GM12878 (cell line): ENCODE results near the gene GID8. TPM values are rescaled to one million over a fixed set of nuclear protein-coding genes. Genes with fewer than 3 reads are reported as not detected.

Experiments used
- BHLHE40 ChIP-seq, 2 experiments: fragments of 450-650 bp in 1 of 2; IDR thresholded peaks; 2 replicates each; pipeline ENCODE4 v1.6.1; 2011 to 2017; ENCODE audit warnings: low read depth in 2 of 2, borderline replicate concordance in 1 of 2, improper control_type of control experiment in 1 of 2, low read length in 1 of 2, mild to moderate bottlenecking in 1 of 2
- E2F4 ChIP-seq: IDR thresholded peaks from 2 replicates; pipeline ENCODE4 v1.6.1; 2012; ENCODE audit warnings: low read depth, low read length, improper control_type of control experiment
- EGR1 ChIP-seq, 2 experiments: IDR thresholded peaks; 1 replicate in 1 of 2; 2 replicates in 1 of 2; pipeline ENCODE4 v1.6.1; 2011 to 2012; ENCODE audit warnings: low read depth in 2 of 2, low read length in 2 of 2, borderline replicate concordance in 1 of 2, mild to moderate bottlenecking in 1 of 2, moderate library complexity in 1 of 2
- ELK1 ChIP-seq: IDR thresholded peaks from 2 replicates; pipeline ENCODE4 v1.6.1; 2012; ENCODE audit warnings: low read depth, low read length, improper control_type of control experiment
- GABPA ChIP-seq: IDR thresholded peaks from 2 replicates; pipeline ENCODE4 v1.6.1; 2014; ENCODE audit warnings: antibody characterized with exemption, low read depth, mild to moderate bottlenecking, inconsistent platforms
- HDGF ChIP-seq: fragments of 450-650 bp; IDR thresholded peaks from 2 replicates; pipeline ENCODE4 v1.6.1; 2016; ENCODE audit warnings: antibody characterized with exemption
- IKZF2 ChIP-seq, 2 experiments: fragments of 450-650 bp; IDR thresholded peaks; 2 replicates each; pipeline ENCODE4 v1.6.1; 2017; ENCODE audit warnings: mild to moderate bottlenecking in 2 of 2, moderate library complexity in 2 of 2
- MLLT1 ChIP-seq: fragments of 450-650 bp; IDR thresholded peaks from 2 replicates; pipeline ENCODE4 v1.6.1; 2016; ENCODE audit warnings: mild to moderate bottlenecking
- MTA3 ChIP-seq: IDR thresholded peaks from 2 replicates; pipeline ENCODE4 v1.6.1; 2012; ENCODE audit warnings: low read length, inconsistent platforms, borderline replicate concordance
- NFYA ChIP-seq: IDR thresholded peaks from 2 replicates; pipeline ENCODE4 v1.6.1; 2011; ENCODE audit warnings: low read depth, mild to moderate bottlenecking, low read length, improper control_type of control experiment, borderline replicate concordance
- NFYB ChIP-seq: IDR thresholded peaks from 2 replicates; pipeline ENCODE4 v1.6.1; 2011; ENCODE audit warnings: low read depth, mild to moderate bottlenecking, low read length, improper control_type of control experiment, moderate library complexity; ENCODE audit not compliant: insufficient read depth
- NR2C2 ChIP-seq: IDR thresholded peaks from 2 replicates; pipeline ENCODE4 v1.6.1; 2011; ENCODE audit warnings: borderline replicate concordance, low read depth; ENCODE audit not compliant: control insufficient read depth, insufficient read length
- RB1 ChIP-seq: fragments of 450-650 bp; formaldehyde crosslinking; IDR thresholded peaks from 2 replicates; pipeline ENCODE4 v1.6.1; 2017; ENCODE audit warnings: mild to moderate bottlenecking, borderline replicate concordance
- SMC3 ChIP-seq: IDR thresholded peaks from 2 replicates; pipeline ENCODE4 v1.6.1; 2011; ENCODE audit warnings: low read length, improper control_type of control experiment, borderline replicate concordance
- YY1 ChIP-seq: IDR thresholded peaks from 2 replicates; pipeline ENCODE4 v1.6.1; 2011; ENCODE audit warnings: low read depth, mild to moderate bottlenecking, low read length
- polyA plus RNA-seq, 11 experiments: library from polyadenylated mRNA; depleted of rRNA in 4 of 11; unstranded in 6 of 11; stranded (reverse) in 5 of 11; fragments of >200 nt; fragmentation: Nextera tagmentation in 4 of 11; fragmentation: Illumina TruSeq in 1 of 11; extraction: Ambion mirVana in 4 of 11; extraction: Trizol in 1 of 11; gene quantifications; 1 replicate in 1 of 11; 2 replicates in 10 of 11; pipeline versions ENCODE4 v1.2.1 to v1.2.3, GENCODE V29; 2011 to 2016; ENCODE audit warnings: inconsistent platforms in 2 of 11, missing spikeins in 2 of 11, low read depth in 1 of 11
- total RNA-seq, 4 experiments: library from RNA; depleted of rRNA in 3 of 4; stranded (reverse); fragments of >200 nt in 3 of 4; fragmentation: Illumina TruSeq in 1 of 4; extraction: Trizol in 1 of 4; gene quantifications; 2 replicates each; pipeline versions ENCODE4 v1.2.1 to v1.2.3, GENCODE V29; 2013 to 2021
- TF ChIP-seq, protein P1 (sequence below): fragments of 450-650 bp; IDR thresholded peaks from 2 replicates; pipeline ENCODE4 v1.6.1; 2018; ENCODE audit warnings: borderline replicate concordance, mild to moderate bottlenecking; ENCODE audit not compliant: partially characterized antibody
- TF ChIP-seq, protein P2 (sequence below): IDR thresholded peaks from 2 replicates; pipeline ENCODE4 v1.6.1; 2011; ENCODE audit warnings: borderline replicate concordance, low read depth, mild to moderate bottlenecking, moderate library complexity, low read length; ENCODE audit not compliant: insufficient read depth, poor library complexity, severe bottlenecking
- TF ChIP-seq, protein P3 (sequence below), 3 experiments: IDR thresholded peaks in 2 of 3; conservative IDR thresholded peaks in 1 of 3; 2 replicates each; pipeline ENCODE4 v1.5.1; 2011; ENCODE audit warnings: low read depth in 3 of 3, low read length in 3 of 3, mild to moderate bottlenecking in 3 of 3, control low read depth in 2 of 3, moderate library complexity in 2 of 3, inconsistent platforms in 1 of 3, mixed read lengths in 1 of 3; ENCODE audit not compliant: control insufficient read depth in 2 of 3, insufficient read depth in 1 of 3; ENCODE audit errors: extremely low read depth in 1 of 3

GID8 gene
- total and polyA plus RNA-seq, 10 of the 15 experiments (the other 5 are each of a cell fraction or from before 2014, with no cell fraction given): 12.0 to 33.8 (median 22.2) TPM

DNA sequence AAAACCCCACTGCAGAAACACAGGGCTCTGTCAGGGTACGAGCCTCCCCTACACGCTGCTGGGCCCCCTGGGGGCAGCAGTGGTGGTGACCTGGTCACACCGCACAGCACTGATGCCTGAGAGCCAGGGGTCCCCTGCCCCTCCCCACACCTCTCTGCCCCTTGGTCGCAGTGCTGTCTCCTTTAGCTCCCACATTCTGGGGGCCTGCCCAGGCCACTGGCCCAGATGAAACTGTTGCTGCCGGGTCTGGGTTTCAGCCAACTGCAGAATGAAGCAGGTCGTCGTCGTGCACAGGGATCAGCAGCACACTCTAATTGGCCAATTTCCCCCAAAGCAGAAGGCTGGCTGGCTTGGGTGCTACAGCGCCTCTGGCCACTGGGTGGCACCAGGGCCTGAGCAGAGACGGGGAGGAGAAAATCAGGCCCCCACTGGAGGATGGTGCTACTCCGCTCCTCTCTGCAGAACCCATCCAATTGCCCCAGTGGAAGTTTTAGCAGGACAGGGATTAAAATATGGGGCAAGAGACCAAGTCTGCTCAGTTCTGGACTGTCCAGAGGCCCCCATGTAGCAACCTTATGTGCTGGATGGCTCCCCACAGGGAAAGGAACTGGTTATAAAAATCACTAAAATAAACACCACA lies 37.8 kb upstream of the GID8 start (continued):
- TF ChIP-seq ELK1: no peak
- peak; percentile 50; the same call in 1 of the 2 replicates for TF ChIP-seq YY1
- no peak for TF ChIP-seq E2F4
- peak; percentile 68; the same call in 1 of the 2 replicates for TF ChIP-seq RB1
- peak; percentile 72 for TF ChIP-seq SMC3
- TF ChIP-seq, protein P1, sequence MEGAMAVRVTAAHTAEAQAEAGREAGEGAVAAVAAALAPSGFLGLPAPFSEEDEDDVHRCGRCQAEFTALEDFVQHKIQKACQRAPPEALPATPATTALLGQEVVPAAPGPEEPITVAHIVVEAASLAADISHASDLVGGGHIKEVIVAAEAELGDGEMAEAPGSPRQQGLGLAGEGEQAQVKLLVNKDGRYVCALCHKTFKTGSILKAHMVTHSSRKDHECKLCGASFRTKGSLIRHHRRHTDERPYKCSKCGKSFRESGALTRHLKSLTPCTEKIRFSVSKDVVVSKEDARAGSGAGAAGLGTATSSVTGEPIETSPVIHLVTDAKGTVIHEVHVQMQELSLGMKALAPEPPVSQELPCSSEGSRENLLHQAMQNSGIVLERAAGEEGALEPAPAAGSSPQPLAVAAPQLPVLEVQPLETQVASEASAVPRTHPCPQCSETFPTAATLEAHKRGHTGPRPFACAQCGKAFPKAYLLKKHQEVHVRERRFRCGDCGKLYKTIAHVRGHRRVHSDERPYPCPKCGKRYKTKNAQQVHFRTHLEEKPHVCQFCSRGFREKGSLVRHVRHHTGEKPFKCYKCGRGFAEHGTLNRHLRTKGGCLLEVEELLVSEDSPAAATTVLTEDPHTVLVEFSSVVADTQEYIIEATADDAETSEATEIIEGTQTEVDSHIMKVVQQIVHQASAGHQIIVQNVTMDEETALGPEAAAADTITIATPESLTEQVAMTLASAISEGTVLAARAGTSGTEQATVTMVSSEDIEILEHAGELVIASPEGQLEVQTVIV: no peak
- no peak for TF ChIP-seq BHLHE40 (IDR thresholded peaks at IDR 0.05; ENCODE audit: borderline replicate concordance in 1 of 2, low read depth in 2 of 2, low read length in 1 of 2)
- 0 out of 2 replicates have a peak, but pooled peaks have one; percentile 45 for TF ChIP-seq HDGF
- TF ChIP-seq NR2C2: no peak
- peak; percentile 20; the same call in 1 of the 2 replicates for TF ChIP-seq MTA3
- TF ChIP-seq IKZF2 (IDR thresholded peaks at IDR 0.05): no peak
- TF ChIP-seq NFYB: peak; percentile 68; the same call in 1 of the 2 replicates
- no peak for TF ChIP-seq NFYA
- TF ChIP-seq EGR1 (IDR thresholded peaks at IDR 0.05; ENCODE audit: borderline replicate concordance in 1 of 2, low read depth in 2 of 2, low read length in 2 of 2): no peak
- TF ChIP-seq, protein P2, sequence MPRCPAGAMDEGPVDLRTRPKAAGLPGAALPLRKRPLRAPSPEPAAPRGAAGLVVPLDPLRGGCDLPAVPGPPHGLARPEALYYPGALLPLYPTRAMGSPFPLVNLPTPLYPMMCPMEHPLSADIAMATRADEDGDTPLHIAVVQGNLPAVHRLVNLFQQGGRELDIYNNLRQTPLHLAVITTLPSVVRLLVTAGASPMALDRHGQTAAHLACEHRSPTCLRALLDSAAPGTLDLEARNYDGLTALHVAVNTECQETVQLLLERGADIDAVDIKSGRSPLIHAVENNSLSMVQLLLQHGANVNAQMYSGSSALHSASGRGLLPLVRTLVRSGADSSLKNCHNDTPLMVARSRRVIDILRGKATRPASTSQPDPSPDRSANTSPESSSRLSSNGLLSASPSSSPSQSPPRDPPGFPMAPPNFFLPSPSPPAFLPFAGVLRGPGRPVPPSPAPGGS: peak; percentile 81
- no peak for TF ChIP-seq MLLT1
- TF ChIP-seq GABPA: no peak
- TF ChIP-seq, protein P3, sequence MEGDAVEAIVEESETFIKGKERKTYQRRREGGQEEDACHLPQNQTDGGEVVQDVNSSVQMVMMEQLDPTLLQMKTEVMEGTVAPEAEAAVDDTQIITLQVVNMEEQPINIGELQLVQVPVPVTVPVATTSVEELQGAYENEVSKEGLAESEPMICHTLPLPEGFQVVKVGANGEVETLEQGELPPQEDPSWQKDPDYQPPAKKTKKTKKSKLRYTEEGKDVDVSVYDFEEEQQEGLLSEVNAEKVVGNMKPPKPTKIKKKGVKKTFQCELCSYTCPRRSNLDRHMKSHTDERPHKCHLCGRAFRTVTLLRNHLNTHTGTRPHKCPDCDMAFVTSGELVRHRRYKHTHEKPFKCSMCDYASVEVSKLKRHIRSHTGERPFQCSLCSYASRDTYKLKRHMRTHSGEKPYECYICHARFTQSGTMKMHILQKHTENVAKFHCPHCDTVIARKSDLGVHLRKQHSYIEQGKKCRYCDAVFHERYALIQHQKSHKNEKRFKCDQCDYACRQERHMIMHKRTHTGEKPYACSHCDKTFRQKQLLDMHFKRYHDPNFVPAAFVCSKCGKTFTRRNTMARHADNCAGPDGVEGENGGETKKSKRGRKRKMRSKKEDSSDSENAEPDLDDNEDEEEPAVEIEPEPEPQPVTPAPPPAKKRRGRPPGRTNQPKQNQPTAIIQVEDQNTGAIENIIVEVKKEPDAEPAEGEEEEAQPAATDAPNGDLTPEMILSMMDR (IDR thresholded peaks at IDR 0.05 in 2 of 3, conservative IDR thresholded peaks at IDR 0.05 in 1 of 3; ENCODE audit: control insufficient read depth in 2 of 3, extremely low read depth in 1 of 3, insufficient read depth in 1 of 3, low read depth in 3 of 3, low read length in 3 of 3): peak; percentile 94 to 98 (median 96)
